A549 treated with AZD9567 at 1 μM for 4 hours (cell line): ENCODE measurements around the gene BAZ1A. TPM values are rescaled to one million over a fixed set of nuclear protein-coding genes. Genes with fewer than 3 reads are reported as not detected.

ENCODE experiments used
- total RNA-seq: library from RNA; stranded (reverse); fragments of 200-300 nt; extraction: Qiagen RNA extraction; gene quantifications from 5 replicates; pipeline ENCODE4 v1.2.3, GENCODE V29; 2022; ENCODE audit not compliant: insufficient read depth

BAZ1A gene
- 20.7 to 75.4 TPM (median 24.0 TPM) in 5 replicates for total RNA-seq

GRCh38 chr14:34875031-34875922 is at the start of gene BAZ1A:
BAZ1A (minus strand) TSS chr14:34875360; CDS start chr14:34874604, 756 bp downstream.

GRCh38 chr14:34714320-34715126 is 160.6 kb downstream of the BAZ1A start, which contains the start of gene CFL2:
CFL2 (minus strand) TSS chr14:34714593; CDS start chr14:34714540, 53 bp downstream.

Other genes with a start within 250 kb of the BAZ1A start
- 64.6 to 83.7 TPM (median 72.9 TPM) in 5 replicates for gene SNX6, start 245.2 kb downstream of the BAZ1A start, total RNA-seq
- 98.6 to 110 TPM (median 101 TPM) in 5 replicates for gene CFL2, start 160.8 kb downstream of the BAZ1A start, total RNA-seq
- gene SRP54, start 107.6 kb upstream of the BAZ1A start, total RNA-seq, result 56.0 to 134 TPM (median 58.8 TPM) in 5 replicates
- 75.5 to 115 TPM (median 108 TPM) in 5 replicates for gene FAM177A1, start 170.9 kb upstream of the BAZ1A start, total RNA-seq
- gene PPP2R3C, start 246.6 kb upstream of the BAZ1A start, total RNA-seq, result 23.8 to 33.6 TPM (median 26.0 TPM) in 5 replicates
- 29.4 to 36.4 TPM (median 31.3 TPM) in 5 replicates for gene PRORP, start 247.2 kb upstream of the BAZ1A start, total RNA-seq